HepG2 (cell line): ENCODE results near the gene DUS2. TPM values are rescaled to one million over a fixed set of nuclear protein-coding genes. Genes with fewer than 3 reads are reported as not detected.

Source experiments
- CCDC6 ChIP-seq: sonication (generic); formaldehyde crosslinking; IDR thresholded peaks from 2 replicates; pipeline ENCODE4 v1.8.1; 2022; ENCODE audit warnings: mild to moderate bottlenecking, missing genetic modification reagents, moderate library complexity
- FOXO1 ChIP-seq: sonication (generic); formaldehyde crosslinking; IDR thresholded peaks from 2 replicates; pipeline ENCODE4 v1.4.0; 2020; ENCODE audit warnings: missing genetic modification reagents
- GATAD1 ChIP-seq: IDR thresholded peaks from 2 replicates; pipeline ENCODE4 v1.6.1; 2016; ENCODE audit warnings: missing genetic modification reagents, missing compliant biosample characterization
- GATAD2A ChIP-seq: IDR thresholded peaks from 2 replicates; pipeline ENCODE4 v1.6.1; 2016
- TCF7L2 ChIP-seq: IDR thresholded peaks from 2 replicates; pipeline ENCODE4 v1.6.1; 2011; ENCODE audit warnings: mild to moderate bottlenecking, low read depth, low read length, moderate library complexity
- TP53 ChIP-seq: sonication (generic); formaldehyde crosslinking; conservative IDR thresholded peaks from 2 replicates; pipeline ENCODE4 v1.4.0; 2020; ENCODE audit warnings: missing genetic modification reagents
- ZBTB8A ChIP-seq: sonication (generic); formaldehyde crosslinking; IDR thresholded peaks from 2 replicates; pipeline ENCODE4 v1.4.0; 2020; ENCODE audit warnings: mild to moderate bottlenecking, low read depth, missing genetic modification reagents, borderline replicate concordance
- ZNF264 ChIP-seq: sonication (generic); formaldehyde crosslinking; IDR thresholded peaks from 2 replicates; pipeline ENCODE4 v1.4.0; 2020; ENCODE audit warnings: missing genetic modification reagents
- ZNF354B ChIP-seq: sonication (generic); formaldehyde crosslinking; IDR thresholded peaks from 2 replicates; pipeline ENCODE4 v1.8.0; 2022; ENCODE audit warnings: mild to moderate bottlenecking, missing genetic modification reagents
- ZNF614 ChIP-seq: IDR thresholded peaks from 2 replicates; pipeline ENCODE4 v1.6.1; 2018; ENCODE audit warnings: missing biosample characterization, missing genetic modification reagents, inconsistent platforms, borderline replicate concordance
- ZNF644 ChIP-seq: IDR thresholded peaks from 2 replicates; pipeline ENCODE4 v1.6.1; 2016; ENCODE audit warnings: low read depth
- ZNF678 ChIP-seq: sonication (generic); formaldehyde crosslinking; IDR thresholded peaks from 2 replicates; pipeline ENCODE4 v1.4.0; 2020; ENCODE audit warnings: mild to moderate bottlenecking, missing genetic modification reagents
- ZNF788 ChIP-seq: sonication (generic); formaldehyde crosslinking; IDR thresholded peaks from 2 replicates; pipeline ENCODE4 v1.5.0; 2020; ENCODE audit warnings: mild to moderate bottlenecking, missing genetic modification reagents, borderline replicate concordance
- ZNF816 ChIP-seq: sonication (generic); formaldehyde crosslinking; IDR thresholded peaks from 2 replicates; pipeline ENCODE4 v1.8.0; 2022; ENCODE audit warnings: missing genetic modification reagents, mild to moderate bottlenecking, borderline replicate concordance
- ZNF850 ChIP-seq: sonication (generic); formaldehyde crosslinking; conservative IDR thresholded peaks from 2 replicates; pipeline ENCODE4 v1.9.0; 2021; ENCODE audit warnings: mild to moderate bottlenecking, missing genetic modification reagents
- polyA plus RNA-seq, 8 experiments: library from polyadenylated mRNA; depleted of rRNA in 3 of 8; stranded (reverse) in 7 of 8; unstranded in 1 of 8; fragments of >200 nt; fragmentation: Illumina TruSeq in 4 of 8; extraction: Trizol in 4 of 8; gene quantifications; 2 replicates each; pipeline versions ENCODE4 v1.2.1 to v1.2.3, GENCODE V29; 2011 to 2016; ENCODE audit warnings: low read depth in 4 of 8, missing spikeins in 1 of 8, mixed read lengths in 1 of 8; ENCODE audit not compliant: insufficient read depth in 1 of 8
- total RNA-seq, 5 experiments: library from RNA; depleted of rRNA; stranded (reverse); fragments of >200 nt; fragmentation: Illumina TruSeq; extraction: Trizol; gene quantifications; 2 replicates each; pipeline ENCODE4 v1.2.3, GENCODE V29; 2016; ENCODE audit warnings: low read depth in 1 of 5
- TF ChIP-seq, protein P1 (sequence below): sonication (generic); formaldehyde crosslinking; IDR thresholded peaks from 2 replicates; pipeline ENCODE4 v1.4.0; 2020; ENCODE audit warnings: missing genetic modification reagents
- TF ChIP-seq, protein P2 (sequence below): sonication (generic); formaldehyde crosslinking; IDR thresholded peaks from 2 replicates; pipeline ENCODE4 v1.8.0; 2022; ENCODE audit warnings: mild to moderate bottlenecking, missing genetic modification reagents; ENCODE audit not compliant: insufficient replicate concordance
- TF ChIP-seq, protein P3 (sequence below): sonication (generic); formaldehyde crosslinking; IDR thresholded peaks from 2 replicates; pipeline ENCODE4 v1.8.1; 2023; ENCODE audit warnings: mild to moderate bottlenecking, inconsistent platforms, moderate library complexity, missing genetic modification reagents, borderline replicate concordance
- TF ChIP-seq, protein P4 (sequence below): sonication (generic); formaldehyde crosslinking; IDR thresholded peaks from 2 replicates; pipeline ENCODE4; 2020; ENCODE audit warnings: missing genetic modification reagents, mild to moderate bottlenecking, borderline replicate concordance

DUS2 gene
- total and polyA plus RNA-seq, 2 of the 13 experiments (the other 11 are each of a cell fraction or from before 2014, with no cell fraction given), result 17.8 to 25.1 TPM

DNA sequence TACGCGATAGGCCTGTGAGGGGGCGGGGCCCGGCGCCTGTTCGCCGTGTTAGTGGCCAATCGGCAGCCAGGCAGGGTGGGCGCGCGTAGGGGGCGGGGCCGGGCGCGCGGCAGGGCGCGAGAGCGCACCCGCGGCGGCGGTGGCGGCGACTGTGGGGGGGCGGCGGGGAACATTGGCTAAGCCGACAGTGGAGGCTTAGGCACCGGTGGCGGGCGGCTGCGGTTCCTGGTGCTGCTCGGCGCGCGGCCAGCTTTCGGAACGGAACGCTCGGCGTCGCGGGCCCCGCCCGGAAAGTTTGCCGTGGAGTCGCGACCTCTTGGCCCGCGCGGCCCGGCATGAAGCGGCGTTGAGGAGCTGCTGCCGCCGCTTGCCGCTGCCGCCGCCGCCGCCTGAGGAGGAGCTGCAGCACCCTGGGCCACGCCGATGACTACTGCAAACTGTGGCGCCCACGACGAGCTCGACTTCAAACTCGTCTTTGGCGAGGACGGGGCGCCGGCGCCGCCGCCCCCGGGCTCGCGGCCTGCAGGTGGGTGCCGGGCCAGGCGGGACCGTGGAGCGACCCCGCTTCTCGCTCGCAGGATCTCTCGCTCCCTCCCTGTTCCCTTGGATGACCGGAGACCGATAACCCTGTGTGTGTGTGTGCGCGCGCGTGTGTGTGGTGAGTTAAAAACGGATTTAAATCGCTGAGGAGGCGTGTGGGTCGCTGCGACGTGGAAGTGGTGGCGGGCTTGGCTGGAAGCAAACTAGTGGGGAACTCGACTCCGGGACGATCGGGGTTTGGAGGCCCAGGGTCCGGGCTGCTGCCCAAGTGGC, 62.4 kb downstream of the DUS2 start, which contains the start of gene NFATC3 (continued):
- TF ChIP-seq CCDC6 (CRISPR knock-in tag) (no peak; the same call in 1 of the 2 replicates), ZNF644 (CRISPR knock-in tag) (no peak), ZNF264 (no peak), ZNF354B (no peak), TCF7L2 (no peak), ZNF788 (CRISPR knock-in tag) (peak; percentile 48; the same call in 1 of the 2 replicates), ZBTB8A (CRISPR knock-in tag) (no peak), FOXO1 (CRISPR knock-in tag) (peak; percentile 9; the same call in 1 of the 2 replicates), GATAD1 (CRISPR knock-in tag) (no peak; the same call in 1 of the 2 replicates), GATAD2A (CRISPR knock-in tag) (no peak), ZNF678 (CRISPR knock-in tag) (no peak), ZNF614 (CRISPR knock-in tag) (no peak), TP53 (CRISPR knock-in tag) (no peak), ZNF816 (CRISPR knock-in tag) (no peak), ZNF850 (no peak)
- TF ChIP-seq, protein P1, sequence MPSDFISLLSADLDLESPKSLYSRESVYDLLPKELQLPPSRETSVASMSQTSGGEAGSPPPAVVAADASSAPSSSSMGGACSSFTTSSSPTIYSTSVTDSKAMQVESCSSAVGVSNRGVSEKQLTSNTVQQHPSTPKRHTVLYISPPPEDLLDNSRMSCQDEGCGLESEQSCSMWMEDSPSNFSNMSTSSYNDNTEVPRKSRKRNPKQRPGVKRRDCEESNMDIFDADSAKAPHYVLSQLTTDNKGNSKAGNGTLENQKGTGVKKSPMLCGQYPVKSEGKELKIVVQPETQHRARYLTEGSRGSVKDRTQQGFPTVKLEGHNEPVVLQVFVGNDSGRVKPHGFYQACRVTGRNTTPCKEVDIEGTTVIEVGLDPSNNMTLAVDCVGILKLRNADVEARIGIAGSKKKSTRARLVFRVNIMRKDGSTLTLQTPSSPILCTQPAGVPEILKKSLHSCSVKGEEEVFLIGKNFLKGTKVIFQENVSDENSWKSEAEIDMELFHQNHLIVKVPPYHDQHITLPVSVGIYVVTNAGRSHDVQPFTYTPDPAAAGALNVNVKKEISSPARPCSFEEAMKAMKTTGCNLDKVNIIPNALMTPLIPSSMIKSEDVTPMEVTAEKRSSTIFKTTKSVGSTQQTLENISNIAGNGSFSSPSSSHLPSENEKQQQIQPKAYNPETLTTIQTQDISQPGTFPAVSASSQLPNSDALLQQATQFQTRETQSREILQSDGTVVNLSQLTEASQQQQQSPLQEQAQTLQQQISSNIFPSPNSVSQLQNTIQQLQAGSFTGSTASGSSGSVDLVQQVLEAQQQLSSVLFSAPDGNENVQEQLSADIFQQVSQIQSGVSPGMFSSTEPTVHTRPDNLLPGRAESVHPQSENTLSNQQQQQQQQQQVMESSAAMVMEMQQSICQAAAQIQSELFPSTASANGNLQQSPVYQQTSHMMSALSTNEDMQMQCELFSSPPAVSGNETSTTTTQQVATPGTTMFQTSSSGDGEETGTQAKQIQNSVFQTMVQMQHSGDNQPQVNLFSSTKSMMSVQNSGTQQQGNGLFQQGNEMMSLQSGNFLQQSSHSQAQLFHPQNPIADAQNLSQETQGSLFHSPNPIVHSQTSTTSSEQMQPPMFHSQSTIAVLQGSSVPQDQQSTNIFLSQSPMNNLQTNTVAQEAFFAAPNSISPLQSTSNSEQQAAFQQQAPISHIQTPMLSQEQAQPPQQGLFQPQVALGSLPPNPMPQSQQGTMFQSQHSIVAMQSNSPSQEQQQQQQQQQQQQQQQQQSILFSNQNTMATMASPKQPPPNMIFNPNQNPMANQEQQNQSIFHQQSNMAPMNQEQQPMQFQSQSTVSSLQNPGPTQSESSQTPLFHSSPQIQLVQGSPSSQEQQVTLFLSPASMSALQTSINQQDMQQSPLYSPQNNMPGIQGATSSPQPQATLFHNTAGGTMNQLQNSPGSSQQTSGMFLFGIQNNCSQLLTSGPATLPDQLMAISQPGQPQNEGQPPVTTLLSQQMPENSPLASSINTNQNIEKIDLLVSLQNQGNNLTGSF (CRISPR knock-in tag), result peak; percentile 52; the same call in 1 of the 2 replicates
- TF ChIP-seq, protein P2, sequence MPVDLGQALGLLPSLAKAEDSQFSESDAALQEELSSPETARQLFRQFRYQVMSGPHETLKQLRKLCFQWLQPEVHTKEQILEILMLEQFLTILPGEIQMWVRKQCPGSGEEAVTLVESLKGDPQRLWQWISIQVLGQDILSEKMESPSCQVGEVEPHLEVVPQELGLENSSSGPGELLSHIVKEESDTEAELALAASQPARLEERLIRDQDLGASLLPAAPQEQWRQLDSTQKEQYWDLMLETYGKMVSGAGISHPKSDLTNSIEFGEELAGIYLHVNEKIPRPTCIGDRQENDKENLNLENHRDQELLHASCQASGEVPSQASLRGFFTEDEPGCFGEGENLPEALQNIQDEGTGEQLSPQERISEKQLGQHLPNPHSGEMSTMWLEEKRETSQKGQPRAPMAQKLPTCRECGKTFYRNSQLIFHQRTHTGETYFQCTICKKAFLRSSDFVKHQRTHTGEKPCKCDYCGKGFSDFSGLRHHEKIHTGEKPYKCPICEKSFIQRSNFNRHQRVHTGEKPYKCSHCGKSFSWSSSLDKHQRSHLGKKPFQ (CRISPR knock-in tag), result peak; percentile 69
- TF ChIP-seq, protein P3, sequence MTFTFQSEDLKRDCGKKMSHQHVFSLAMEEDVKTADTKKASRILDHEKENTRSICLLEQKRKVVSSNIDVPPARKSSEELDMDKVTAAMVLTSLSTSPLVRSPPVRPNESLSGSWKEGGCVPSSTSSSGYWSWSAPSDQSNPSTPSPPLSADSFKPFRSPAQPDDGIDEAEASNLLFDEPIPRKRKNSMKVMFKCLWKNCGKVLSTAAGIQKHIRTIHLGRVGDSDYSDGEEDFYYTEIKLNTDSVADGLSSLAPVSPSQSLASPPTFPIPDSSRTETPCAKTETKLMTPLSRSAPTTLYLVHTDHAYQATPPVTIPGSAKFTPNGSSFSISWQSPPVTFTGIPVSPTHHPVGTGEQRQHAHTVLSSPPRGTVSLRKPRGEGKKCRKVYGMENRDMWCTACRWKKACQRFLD (CRISPR knock-in tag), result no peak
- TF ChIP-seq, protein P4, sequence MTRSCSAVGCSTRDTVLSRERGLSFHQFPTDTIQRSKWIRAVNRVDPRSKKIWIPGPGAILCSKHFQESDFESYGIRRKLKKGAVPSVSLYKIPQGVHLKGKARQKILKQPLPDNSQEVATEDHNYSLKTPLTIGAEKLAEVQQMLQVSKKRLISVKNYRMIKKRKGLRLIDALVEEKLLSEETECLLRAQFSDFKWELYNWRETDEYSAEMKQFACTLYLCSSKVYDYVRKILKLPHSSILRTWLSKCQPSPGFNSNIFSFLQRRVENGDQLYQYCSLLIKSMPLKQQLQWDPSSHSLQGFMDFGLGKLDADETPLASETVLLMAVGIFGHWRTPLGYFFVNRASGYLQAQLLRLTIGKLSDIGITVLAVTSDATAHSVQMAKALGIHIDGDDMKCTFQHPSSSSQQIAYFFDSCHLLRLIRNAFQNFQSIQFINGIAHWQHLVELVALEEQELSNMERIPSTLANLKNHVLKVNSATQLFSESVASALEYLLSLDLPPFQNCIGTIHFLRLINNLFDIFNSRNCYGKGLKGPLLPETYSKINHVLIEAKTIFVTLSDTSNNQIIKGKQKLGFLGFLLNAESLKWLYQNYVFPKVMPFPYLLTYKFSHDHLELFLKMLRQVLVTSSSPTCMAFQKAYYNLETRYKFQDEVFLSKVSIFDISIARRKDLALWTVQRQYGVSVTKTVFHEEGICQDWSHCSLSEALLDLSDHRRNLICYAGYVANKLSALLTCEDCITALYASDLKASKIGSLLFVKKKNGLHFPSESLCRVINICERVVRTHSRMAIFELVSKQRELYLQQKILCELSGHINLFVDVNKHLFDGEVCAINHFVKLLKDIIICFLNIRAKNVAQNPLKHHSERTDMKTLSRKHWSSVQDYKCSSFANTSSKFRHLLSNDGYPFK (CRISPR knock-in tag), result no peak
